Measurements from ENCODE around the gene TBC1D9.

Gene TBC1D9

GRCh38 chr4:140628016-140628415 is 128.2 kb downstream of the TBC1D9 start:
- H3K9ac ChIP-seq (ENCODE audit: low read length): no peak overlapping the region
- no peak overlapping the region for H3K4me2 ChIP-seq (ENCODE audit: low read length)
- no peaks in the 10 kb centered on the region for H4K20me1 ChIP-seq (ENCODE audit: insufficient read depth, low read length)
- H3K4me3 ChIP-seq (ENCODE audit: low read length): no peak overlapping the region
- H3K4me1 ChIP-seq (ENCODE audit: low read length): no peaks in the 10 kb centered on the region
- H3K27me3 ChIP-seq (ENCODE audit: low read depth, low read length): no peaks in the 10 kb centered on the region
- H3K36me3 ChIP-seq (replicated peaks; ENCODE audit: low read depth, low read length): no peaks in the 10 kb centered on the region
- H3K9me3 ChIP-seq (ENCODE audit: insufficient read depth, low read length): no peaks in the 10 kb centered on the region
- no peak overlapping the region for H3K27ac ChIP-seq (ENCODE audit: low read length)
- H3K79me2 ChIP-seq (ENCODE audit: low read length): no peaks in the 10 kb centered on the region
- TF ChIP-seq EZH2phosphoT487 (IDR thresholded peaks at IDR 0.05; ENCODE audit: low read depth): no peak
- TF ChIP-seq CTCF (IDR thresholded peaks at IDR 0.05; ENCODE audit: low read depth, low read length): no peak
- no peak overlapping the region for H2AFZ ChIP-seq (ENCODE audit: low read depth, low read length)

- Histone ChIP-seq H3K4me3 (ENCODE audit: low read length) (no peak overlapping the region), H3K27ac (ENCODE audit: low read length) (no peak overlapping the region), H3K4me1 (ENCODE audit: low read length) (no peaks in the 10 kb centered on the region), H3K9ac (ENCODE audit: low read length) (no peak overlapping the region), H4K20me1 (ENCODE audit: insufficient read depth, low read length) (no peaks in the 10 kb centered on the region), H2AFZ (ENCODE audit: low read depth, low read length) (no peak overlapping the region), H3K79me2 (ENCODE audit: low read length) (no peaks in the 10 kb centered on the region), H3K4me2 (ENCODE audit: low read length) (no peak overlapping the region), H3K27me3 (ENCODE audit: low read depth, low read length) (no peaks in the 10 kb centered on the region), H3K36me3 (replicated peaks; ENCODE audit: low read depth, low read length) (no peaks in the 10 kb centered on the region), H3K9me3 (ENCODE audit: insufficient read depth, low read length) (no peaks in the 10 kb centered on the region)
- no peak for TF ChIP-seq EZH2phosphoT487 (IDR thresholded peaks at IDR 0.05; ENCODE audit: low read depth)
- TF ChIP-seq CTCF (IDR thresholded peaks at IDR 0.05; ENCODE audit: low read depth, low read length): peak; percentile 53
Measured at GRCh38 chr4:140626661-140627376, 129.4 kb downstream of the TBC1D9 start.

- no peak overlapping the region for H2AFZ ChIP-seq (ENCODE audit: low read depth, low read length)
- no peaks in the 10 kb centered on the region for H4K20me1 ChIP-seq (ENCODE audit: insufficient read depth, low read length)
- H3K36me3 ChIP-seq (replicated peaks; ENCODE audit: low read depth, low read length): no peaks in the 10 kb centered on the region
- no peak overlapping the region for H3K27ac ChIP-seq (ENCODE audit: low read length)
- H3K79me2 ChIP-seq (ENCODE audit: low read length): no peaks in the 10 kb centered on the region
- no peaks in the 10 kb centered on the region for H3K9me3 ChIP-seq (ENCODE audit: insufficient read depth, low read length)
- no peak for TF ChIP-seq CTCF (IDR thresholded peaks at IDR 0.05; ENCODE audit: low read depth, low read length)
- no peak for TF ChIP-seq EZH2phosphoT487 (IDR thresholded peaks at IDR 0.05; ENCODE audit: low read depth)
- no peak overlapping the region for H3K9ac ChIP-seq (ENCODE audit: low read length)
- no peaks in the 10 kb centered on the region; the same call in 1 of the 2 replicates for H3K4me1 ChIP-seq (ENCODE audit: low read length)
- H3K27me3 ChIP-seq (ENCODE audit: low read depth, low read length): no peaks in the 10 kb centered on the region
- H3K4me3 ChIP-seq (ENCODE audit: low read length): no peak overlapping the region
- no peak overlapping the region for H3K4me2 ChIP-seq (ENCODE audit: low read length)
Measured at GRCh38 chr4:140622333-140622958, 133.7 kb downstream of the TBC1D9 start.

GRCh38 chr4:140621161-140621560 is 135.0 kb downstream of the TBC1D9 start:
- H3K4me1 ChIP-seq (ENCODE audit: low read length): no peaks in the 10 kb centered on the region; the same call in 1 of the 2 replicates
- H3K9ac ChIP-seq (ENCODE audit: low read length): no peak overlapping the region
- no peaks in the 10 kb centered on the region for H3K9me3 ChIP-seq (ENCODE audit: insufficient read depth, low read length)
- no peak overlapping the region for H3K4me3 ChIP-seq (ENCODE audit: low read length)
- no peak overlapping the region for H3K27ac ChIP-seq (ENCODE audit: low read length)
- H3K79me2 ChIP-seq (ENCODE audit: low read length): no peaks in the 10 kb centered on the region
- TF ChIP-seq EZH2phosphoT487 (IDR thresholded peaks at IDR 0.05; ENCODE audit: low read depth) (no peak), CTCF (IDR thresholded peaks at IDR 0.05; ENCODE audit: low read depth, low read length) (no peak)
- no peak overlapping the region for H3K4me2 ChIP-seq (ENCODE audit: low read length)
- no peak overlapping the region for H2AFZ ChIP-seq (ENCODE audit: low read depth, low read length)
- H3K27me3 ChIP-seq (ENCODE audit: low read depth, low read length): no peaks in the 10 kb centered on the region
- no peaks in the 10 kb centered on the region for H4K20me1 ChIP-seq (ENCODE audit: insufficient read depth, low read length)
- no peaks in the 10 kb centered on the region for H3K36me3 ChIP-seq (replicated peaks; ENCODE audit: low read depth, low read length)

All from OCI-LY3 (cell line).